LNCAP (cell line): ENCODE measurements around the gene YPEL3.
A peak's percentile ranks its signal among the peaks of the same experiment; 100 is the strongest.

Experiments used
- CTCF ChIP-seq: fragments of 450-650 bp; IDR thresholded peaks from 2 replicates; pipeline ENCODE4 v1.5.1; 2017; ENCODE audit warnings: mild to moderate bottlenecking

YPEL3 gene

GRCh38 chr16:30066761-30067583 lies 29.0 kb downstream of the YPEL3 start:
- TF ChIP-seq CTCF: no peak

GRCh38 chr16:30065943-30066760 lies 29.9 kb downstream of the YPEL3 start:
- no peak for TF ChIP-seq CTCF

- TF ChIP-seq CTCF: no peak
Measured at GRCh38 chr16:30065102-30065942, 30.7 kb downstream of the YPEL3 start, which contains the start of gene ALDOA. ALDOA (plus strand) TSS chr16:30065760; CDS start chr16:30066898, 1,138 bp downstream.

GRCh38 chr16:30064729-30065101 lies 31.3 kb downstream of the YPEL3 start:
- no peak for TF ChIP-seq CTCF

- peak; percentile 28; the same call in 1 of the 2 replicates for TF ChIP-seq CTCF
Measured at GRCh38 chr16:30063893-30064728, 31.9 kb downstream of the YPEL3 start.

GRCh38 chr16:30063278-30063892 lies 32.6 kb downstream of the YPEL3 start:
- no peak for TF ChIP-seq CTCF
